Measurements from ENCODE around the gene HCN2. TPM values are rescaled to one million over a fixed set of nuclear protein-coding genes. Genes with fewer than 3 reads are reported as not detected.
A peak's percentile ranks its signal among the peaks of the same experiment; 100 is the strongest.

Gene HCN2
- total RNA-seq, 1 donor from 2014 or later: 0.25 TPM

- peaks cover 7% of the 10 kb centered on the region for H3K4me1 ChIP-seq
- H3K27me3 ChIP-seq: no peaks in the 10 kb centered on the region
- H3K9me3 ChIP-seq: no peaks in the 10 kb centered on the region
- intact Hi-C loops (cut with DNase I): no loop called here
- H3K4me3 ChIP-seq: no peak within 1 kb of the TSS
- no peak within 1 kb of the TSS for H3K27ac ChIP-seq
- H3K36me3 ChIP-seq: peaks cover 0 to 25% of the 10 kb centered on the region in 2 donors
- DNase-seq (ENCODE audit: extremely low spot score in 2 of 2): no peak
- TF ChIP-seq POLR2A (IDR thresholded peaks at IDR 0.05) (no peak), POLR2AphosphoS5 (IDR thresholded peaks at IDR 0.05; ENCODE audit: insufficient read depth in 1 of 2, low read depth in 1 of 2) (peak in 1 of 2 donors; percentile 29)
Measured at GRCh38 chr19:543910-544608, 45.6 kb upstream of the HCN2 start, which contains the start of gene GZMM. TSS of gene GZMM (plus strand) at chr19:544053. CDS start at chr19:544072, 19 bp downstream.

- intact Hi-C loops (cut with DNase I): no loop called here
- no peak for TF ChIP-seq POLR2AphosphoS5 (IDR thresholded peaks at IDR 0.05; ENCODE audit: insufficient read depth in 1 of 2, low read depth in 1 of 2)
- TF ChIP-seq, protein P1, sequence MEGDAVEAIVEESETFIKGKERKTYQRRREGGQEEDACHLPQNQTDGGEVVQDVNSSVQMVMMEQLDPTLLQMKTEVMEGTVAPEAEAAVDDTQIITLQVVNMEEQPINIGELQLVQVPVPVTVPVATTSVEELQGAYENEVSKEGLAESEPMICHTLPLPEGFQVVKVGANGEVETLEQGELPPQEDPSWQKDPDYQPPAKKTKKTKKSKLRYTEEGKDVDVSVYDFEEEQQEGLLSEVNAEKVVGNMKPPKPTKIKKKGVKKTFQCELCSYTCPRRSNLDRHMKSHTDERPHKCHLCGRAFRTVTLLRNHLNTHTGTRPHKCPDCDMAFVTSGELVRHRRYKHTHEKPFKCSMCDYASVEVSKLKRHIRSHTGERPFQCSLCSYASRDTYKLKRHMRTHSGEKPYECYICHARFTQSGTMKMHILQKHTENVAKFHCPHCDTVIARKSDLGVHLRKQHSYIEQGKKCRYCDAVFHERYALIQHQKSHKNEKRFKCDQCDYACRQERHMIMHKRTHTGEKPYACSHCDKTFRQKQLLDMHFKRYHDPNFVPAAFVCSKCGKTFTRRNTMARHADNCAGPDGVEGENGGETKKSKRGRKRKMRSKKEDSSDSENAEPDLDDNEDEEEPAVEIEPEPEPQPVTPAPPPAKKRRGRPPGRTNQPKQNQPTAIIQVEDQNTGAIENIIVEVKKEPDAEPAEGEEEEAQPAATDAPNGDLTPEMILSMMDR (IDR thresholded peaks at IDR 0.05): no peak
- TF ChIP-seq POLR2A (IDR thresholded peaks at IDR 0.05): no peak
- no peak overlapping the region for H3K27ac ChIP-seq
- H3K36me3 ChIP-seq: peaks cover 0 to 7% of the 10 kb centered on the region in 2 donors
- no peak overlapping the region for H3K4me3 ChIP-seq
- no peak for DNase-seq (ENCODE audit: extremely low spot score in 2 of 2)
- peaks cover 16% of the 10 kb centered on the region for H3K4me1 ChIP-seq
- no peaks in the 10 kb centered on the region for H3K27me3 ChIP-seq
- no peaks in the 10 kb centered on the region for H3K9me3 ChIP-seq
Measured at GRCh38 chr19:547117-547516, 42.6 kb upstream of the HCN2 start.

- no peak for DNase-seq (ENCODE audit: extremely low spot score in 2 of 2)
- no peak for TF ChIP-seq POLR2AphosphoS5 (IDR thresholded peaks at IDR 0.05; ENCODE audit: insufficient read depth in 1 of 2, low read depth in 1 of 2)
- TF ChIP-seq POLR2A (IDR thresholded peaks at IDR 0.05): no peak
- TF ChIP-seq, protein P1 (IDR thresholded peaks at IDR 0.05): no peak
- no peaks in the 10 kb centered on the region for H3K9me3 ChIP-seq
- H3K4me1 ChIP-seq: peaks cover 16% of the 10 kb centered on the region
- H3K27ac ChIP-seq: no peak overlapping the region
- no peaks in the 10 kb centered on the region for H3K27me3 ChIP-seq
- H3K4me3 ChIP-seq: no peak overlapping the region
- intact Hi-C loops (cut with DNase I): no loop called here
- H3K36me3 ChIP-seq: no peaks in the 10 kb centered on the region
Measured at GRCh38 chr19:547836-548720, 41.6 kb upstream of the HCN2 start.

- intact Hi-C loops (cut with DNase I): no loop called here
- Histone ChIP-seq H3K27ac (no peak overlapping the region), H3K27me3 (no peaks in the 10 kb centered on the region), H3K4me3 (no peak overlapping the region), H3K9me3 (no peaks in the 10 kb centered on the region), H3K36me3 (no peaks in the 10 kb centered on the region), H3K4me1 (peaks cover 11% of the 10 kb centered on the region)
- DNase-seq (ENCODE audit: extremely low spot score in 2 of 2): no peak
- no peak for TF ChIP-seq POLR2A (IDR thresholded peaks at IDR 0.05)
- TF ChIP-seq, protein P1 (IDR thresholded peaks at IDR 0.05): no peak
- TF ChIP-seq POLR2AphosphoS5 (IDR thresholded peaks at IDR 0.05; ENCODE audit: insufficient read depth in 1 of 2, low read depth in 1 of 2): no peak
Measured at GRCh38 chr19:548886-549830, 40.5 kb upstream of the HCN2 start.

GRCh38 chr19:554817-555216, 34.9 kb upstream of the HCN2 start:
- no peaks in the 10 kb centered on the region for H3K9me3 ChIP-seq
- intact Hi-C loops (cut with DNase I): no loop called here
- peaks cover 28% of the 10 kb centered on the region for H3K4me1 ChIP-seq
- no peaks in the 10 kb centered on the region for H3K36me3 ChIP-seq
- no peak overlapping the region for H3K27ac ChIP-seq
- H3K27me3 ChIP-seq: no peaks in the 10 kb centered on the region
- no peak overlapping the region for H3K4me3 ChIP-seq
- TF ChIP-seq, protein P1 (IDR thresholded peaks at IDR 0.05): no peak
- TF ChIP-seq POLR2A (IDR thresholded peaks at IDR 0.05): no peak
- TF ChIP-seq POLR2AphosphoS5 (IDR thresholded peaks at IDR 0.05; ENCODE audit: insufficient read depth in 1 of 2, low read depth in 1 of 2): no peak
- no peak for DNase-seq (ENCODE audit: extremely low spot score in 2 of 2)

Measured in vagina (tissue), 2 donors.